ENCODE measurements around the gene FANCB. TPM values are rescaled to one million over a fixed set of nuclear protein-coding genes. Genes with fewer than 3 reads are reported as not detected.

Gene FANCB
- total and polyA plus RNA-seq, 2 of the 4 experiments (the other 2 are of a cell fraction), result 2.5 to 7.7 TPM

GRCh38 chrX:14884714-14885113 lies 11.8 kb upstream of the FANCB start:
- H4K91ac ChIP-seq (ENCODE audit: insufficient read depth, low read depth, low read length), result no peak overlapping the region
- no CpG with 5 or more reads among the region's 1 CpG for WGBS, 2 experiments (ENCODE audit: extremely low coverage in 2 of 2, insufficient read length in 1 of 2)
- H2BK15ac ChIP-seq (ENCODE audit: low read depth, low read length), result no peak overlapping the region
- H2AK5ac ChIP-seq (ENCODE audit: low read depth, low read length), result no peak overlapping the region
- no peaks in the 10 kb centered on the region for H4K20me1 ChIP-seq (ENCODE audit: insufficient read depth, low read length)
- no peak overlapping the region for H3K23ac ChIP-seq (ENCODE audit: low read depth, low read length)
- H3K36me3 ChIP-seq (ENCODE audit: control insufficient read depth, insufficient read depth, low read length), result no peaks in the 10 kb centered on the region
- no peak overlapping the region for H2AK9ac ChIP-seq (replicated peaks; ENCODE audit: low read depth, low read length, poor library complexity)
- H4K8ac ChIP-seq (ENCODE audit: low read depth in 2 of 2, low read length in 2 of 2), result no peak overlapping the region
- H3K4ac ChIP-seq (ENCODE audit: low read depth, low read length), result no peak overlapping the region
- intact Hi-C loops (cut with micrococcal nuclease) (no loop called here), dilution Hi-C loops (cut with HindIII; ENCODE audit: low sequenced_read_pairs, unreplicated experiment) (no loop called here), in situ Hi-C loops (cut with MboI; ENCODE audit: low sequenced_read_pairs) (no loop called here)
- H3K14ac ChIP-seq (replicated peaks; ENCODE audit: low read depth, low read length), result no peak overlapping the region
- H2BK20ac ChIP-seq (ENCODE audit: low read depth, low read length), result no peak overlapping the region
- H2BK5ac ChIP-seq (ENCODE audit: low read depth, low read length, poor library complexity, severe bottlenecking), result no peak overlapping the region
- H3K4me2 ChIP-seq (ENCODE audit: low read depth, low read length), result no peak overlapping the region
- no peaks in the 10 kb centered on the region for H3K9me3 ChIP-seq (ENCODE audit: control insufficient read depth, insufficient read depth, low read length)
- DNase-seq (no peak), ATAC-seq (ENCODE audit: low read depth) (no peak)
- H3K18ac ChIP-seq (ENCODE audit: low read depth, low read length), result no peak overlapping the region
- H3K27ac ChIP-seq (ENCODE audit: insufficient read depth, low read length), result no peak overlapping the region
- POLR2A ChIA-PET (ENCODE audit: unreplicated experiment), result no interaction called here
- H2BK120ac ChIP-seq (ENCODE audit: low read depth, low read length), result no peak overlapping the region
- peaks cover 0 to 2% of the 10 kb centered on the region in 2 experiments; a peak in 2 of 4 replicates for H3K79me1 ChIP-seq (ENCODE audit: low read depth in 1 of 2, low read length in 2 of 2)
- H3K4me3 ChIP-seq (ENCODE audit: insufficient read depth, low read depth, low read length), result no peak overlapping the region
- no peak overlapping the region for H3K9ac ChIP-seq (ENCODE audit: low read depth, low read length)
- no peaks in the 10 kb centered on the region for H3K4me1 ChIP-seq (ENCODE audit: control insufficient read depth, insufficient read depth, low read length)
- CTCF ChIA-PET, result interaction anchor here (0.6 kb wide), 1 partner anchor 368 kb away, joined by 3 read pairs; no protein-coding TSS in a partner anchor
- H3K27me3 ChIP-seq (ENCODE audit: control insufficient read depth, insufficient read depth, low read length), result no peaks in the 10 kb centered on the region
- no peak overlapping the region for H2AFZ ChIP-seq (replicated peaks; ENCODE audit: low read length, poor library complexity)
- H3K9me1 ChIP-seq (ENCODE audit: insufficient read depth, low read length), result no peaks in the 10 kb centered on the region
- H4K5ac ChIP-seq (ENCODE audit: low read depth, low read length), result no peak overlapping the region
- no peak overlapping the region for H3K56ac ChIP-seq (ENCODE audit: extremely low read depth, insufficient read depth, low read length)
- TF ChIP-seq NFE2L2 (IDR thresholded peaks at IDR 0.05; ENCODE audit: low read depth, low read length), result no peak
- TF ChIP-seq CHD1 (IDR thresholded peaks at IDR 0.05; ENCODE audit: low read depth, low read length), result no peak
- TF ChIP-seq, protein P1, sequence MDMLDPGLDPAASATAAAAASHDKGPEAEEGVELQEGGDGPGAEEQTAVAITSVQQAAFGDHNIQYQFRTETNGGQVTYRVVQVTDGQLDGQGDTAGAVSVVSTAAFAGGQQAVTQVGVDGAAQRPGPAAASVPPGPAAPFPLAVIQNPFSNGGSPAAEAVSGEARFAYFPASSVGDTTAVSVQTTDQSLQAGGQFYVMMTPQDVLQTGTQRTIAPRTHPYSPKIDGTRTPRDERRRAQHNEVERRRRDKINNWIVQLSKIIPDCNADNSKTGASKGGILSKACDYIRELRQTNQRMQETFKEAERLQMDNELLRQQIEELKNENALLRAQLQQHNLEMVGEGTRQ (IDR thresholded peaks at IDR 0.05; ENCODE audit: low read depth, low read length), result no peak
- TF ChIP-seq POLR2A (IDR thresholded peaks at IDR 0.05; ENCODE audit: low read depth, low read length), result no peak
- TF ChIP-seq CEBPB (IDR thresholded peaks at IDR 0.05; ENCODE audit: low read depth, low read length), result no peak
- TF ChIP-seq FOS (IDR thresholded peaks at IDR 0.05; ENCODE audit: low read depth, low read length), result no peak
- TF ChIP-seq MAFK (IDR thresholded peaks at IDR 0.05; ENCODE audit: low read depth, low read length), result no peak
- TF ChIP-seq BHLHE40 (IDR thresholded peaks at IDR 0.05; ENCODE audit: low read depth, low read length), result no peak
- TF ChIP-seq, protein P2, sequence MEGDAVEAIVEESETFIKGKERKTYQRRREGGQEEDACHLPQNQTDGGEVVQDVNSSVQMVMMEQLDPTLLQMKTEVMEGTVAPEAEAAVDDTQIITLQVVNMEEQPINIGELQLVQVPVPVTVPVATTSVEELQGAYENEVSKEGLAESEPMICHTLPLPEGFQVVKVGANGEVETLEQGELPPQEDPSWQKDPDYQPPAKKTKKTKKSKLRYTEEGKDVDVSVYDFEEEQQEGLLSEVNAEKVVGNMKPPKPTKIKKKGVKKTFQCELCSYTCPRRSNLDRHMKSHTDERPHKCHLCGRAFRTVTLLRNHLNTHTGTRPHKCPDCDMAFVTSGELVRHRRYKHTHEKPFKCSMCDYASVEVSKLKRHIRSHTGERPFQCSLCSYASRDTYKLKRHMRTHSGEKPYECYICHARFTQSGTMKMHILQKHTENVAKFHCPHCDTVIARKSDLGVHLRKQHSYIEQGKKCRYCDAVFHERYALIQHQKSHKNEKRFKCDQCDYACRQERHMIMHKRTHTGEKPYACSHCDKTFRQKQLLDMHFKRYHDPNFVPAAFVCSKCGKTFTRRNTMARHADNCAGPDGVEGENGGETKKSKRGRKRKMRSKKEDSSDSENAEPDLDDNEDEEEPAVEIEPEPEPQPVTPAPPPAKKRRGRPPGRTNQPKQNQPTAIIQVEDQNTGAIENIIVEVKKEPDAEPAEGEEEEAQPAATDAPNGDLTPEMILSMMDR (conservative IDR thresholded peaks at IDR 0.05; ENCODE audit: low read depth, low read length), result no peak
- TF ChIP-seq, protein P3, sequence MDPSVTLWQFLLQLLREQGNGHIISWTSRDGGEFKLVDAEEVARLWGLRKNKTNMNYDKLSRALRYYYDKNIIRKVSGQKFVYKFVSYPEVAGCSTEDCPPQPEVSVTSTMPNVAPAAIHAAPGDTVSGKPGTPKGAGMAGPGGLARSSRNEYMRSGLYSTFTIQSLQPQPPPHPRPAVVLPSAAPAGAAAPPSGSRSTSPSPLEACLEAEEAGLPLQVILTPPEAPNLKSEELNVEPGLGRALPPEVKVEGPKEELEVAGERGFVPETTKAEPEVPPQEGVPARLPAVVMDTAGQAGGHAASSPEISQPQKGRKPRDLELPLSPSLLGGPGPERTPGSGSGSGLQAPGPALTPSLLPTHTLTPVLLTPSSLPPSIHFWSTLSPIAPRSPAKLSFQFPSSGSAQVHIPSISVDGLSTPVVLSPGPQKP (IDR thresholded peaks at IDR 0.05; ENCODE audit: borderline replicate concordance, low read depth, low read length), result no peak
- TF ChIP-seq RCOR1 (IDR thresholded peaks at IDR 0.05; ENCODE audit: insufficient replicate concordance, low read length), result no peak
- TF ChIP-seq SMC3 (IDR thresholded peaks at IDR 0.05; ENCODE audit: low read depth, low read length), result no peak
- BruUV-seq (replicated peaks), result no TSS peak
